GM21717 (cell line): ENCODE data around the gene ADARB1.

Experiments
- ATAC-seq: cut with Tn5 transposase; IDR thresholded peaks from one replicate; pipeline ENCODE4 v1.9.1; 2021; ENCODE audit warnings: mild to moderate bottlenecking, moderate library complexity; ENCODE audit not compliant: unreplicated experiment

ADARB1 gene

DNA sequence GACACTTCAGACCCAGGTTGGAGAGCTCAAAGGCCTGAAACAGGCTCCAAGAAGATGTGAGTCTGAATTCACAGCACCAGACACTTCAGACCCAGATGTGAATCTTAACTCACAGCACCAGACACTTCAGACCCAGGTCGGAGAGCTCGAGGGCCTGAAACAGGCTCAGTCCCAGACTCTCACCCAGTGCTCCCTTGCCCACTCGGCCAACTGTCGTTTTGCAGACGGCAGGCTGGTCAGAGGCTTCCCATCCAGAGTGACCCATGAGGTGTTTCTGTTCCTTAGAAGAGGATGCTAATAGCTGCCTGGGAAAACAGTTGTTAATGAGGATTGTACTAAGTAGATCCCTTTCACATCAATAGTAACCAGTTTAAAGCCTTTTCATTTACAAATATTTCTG is 88.4 kb downstream of the ADARB1 start:
- ATAC-seq: no peak

DNA sequence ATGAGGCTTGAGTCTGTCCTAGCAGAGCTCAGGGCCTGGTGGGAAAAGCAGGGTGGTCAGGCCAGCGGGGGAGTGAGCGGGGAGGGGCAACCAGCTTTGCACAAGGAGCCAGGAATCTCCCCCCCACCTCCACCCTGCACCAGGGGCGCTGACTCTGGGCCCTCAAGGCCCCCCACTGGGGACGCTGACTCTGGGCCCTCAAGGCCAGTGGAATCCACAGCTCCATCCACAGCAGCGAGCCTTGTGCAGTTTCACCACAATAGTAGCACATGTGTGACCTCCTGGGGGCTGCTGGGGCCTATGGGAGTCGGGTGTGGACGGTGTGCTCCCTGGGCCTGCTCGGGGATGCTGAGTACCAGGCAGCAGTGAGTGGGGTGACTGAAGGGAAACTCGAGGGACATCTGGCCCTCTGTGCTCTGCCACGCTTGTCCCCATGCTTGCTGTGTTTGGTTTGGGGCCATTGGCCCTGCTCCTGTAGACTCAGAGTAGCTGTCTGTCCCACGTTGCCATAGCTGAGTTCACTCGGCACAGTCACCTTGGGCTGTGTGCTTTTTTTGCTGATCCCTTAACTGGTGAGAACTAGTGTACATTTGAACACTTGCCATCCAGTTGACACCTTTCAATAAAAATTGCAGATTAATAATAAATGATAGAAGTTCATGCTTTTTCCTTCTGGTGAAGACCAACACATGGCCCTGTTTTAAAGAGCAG is 89.2 kb downstream of the ADARB1 start:
- no peak for ATAC-seq

DNA sequence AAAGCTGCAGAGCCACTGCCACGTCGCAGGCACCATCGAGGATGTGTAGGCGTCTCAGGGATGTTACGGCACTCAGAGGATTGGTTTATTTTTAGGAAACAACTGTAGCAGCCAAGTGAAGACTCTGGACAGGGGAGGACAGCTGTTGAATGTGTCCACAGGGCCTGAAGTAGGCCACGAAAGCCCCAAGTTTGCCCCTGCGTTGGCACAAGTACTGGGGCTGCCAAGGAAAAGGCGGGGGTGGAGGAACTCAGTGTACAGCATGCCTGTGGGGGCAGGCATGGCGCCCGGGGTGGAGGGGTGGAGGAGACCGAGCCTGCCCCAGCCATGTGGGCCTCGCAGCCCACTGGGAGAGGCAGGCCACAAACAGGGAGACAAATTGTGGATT is 89.7 kb downstream of the ADARB1 start:
- ATAC-seq: no peak

DNA sequence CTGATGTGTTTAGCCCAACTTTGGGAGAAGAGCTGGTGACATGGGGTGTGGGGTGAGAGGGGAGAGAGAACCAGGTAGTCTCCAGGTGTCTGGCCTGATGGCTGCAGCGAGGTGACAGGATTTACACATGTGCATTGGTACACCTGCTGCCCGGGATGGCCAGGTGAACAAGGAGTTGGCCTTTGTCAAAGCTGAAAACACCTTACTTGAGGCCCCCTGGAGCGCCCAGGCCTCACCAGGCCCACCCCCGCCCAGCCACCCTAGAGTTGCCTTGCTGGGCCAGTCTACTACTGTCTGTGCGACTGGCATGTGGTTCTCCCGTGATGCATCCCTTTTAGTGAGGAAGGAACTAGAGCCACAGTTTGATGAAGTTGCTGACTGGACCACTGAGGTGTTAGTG is 90.5 kb downstream of the ADARB1 start:
- no peak for ATAC-seq

DNA sequence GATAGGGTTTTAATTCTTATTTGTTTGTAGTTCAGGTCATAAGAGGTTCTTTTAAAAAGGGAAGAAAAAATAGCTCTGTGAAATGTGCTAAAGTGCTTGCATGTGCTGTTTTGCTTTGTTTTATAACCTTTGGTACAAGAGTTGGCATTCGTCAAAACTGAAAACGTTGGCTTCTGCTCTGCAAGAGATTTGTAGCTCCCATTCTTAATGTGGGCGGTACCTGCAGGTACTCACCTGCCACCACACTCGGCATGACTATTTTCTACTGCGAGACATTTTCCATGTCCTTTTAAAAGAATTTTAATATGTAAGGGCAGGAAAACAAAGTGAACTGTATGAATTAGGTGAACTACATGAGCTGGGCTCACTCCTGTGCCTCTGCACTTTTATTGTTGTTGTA is 92.6 kb downstream of the ADARB1 start:
- no peak for ATAC-seq

DNA sequence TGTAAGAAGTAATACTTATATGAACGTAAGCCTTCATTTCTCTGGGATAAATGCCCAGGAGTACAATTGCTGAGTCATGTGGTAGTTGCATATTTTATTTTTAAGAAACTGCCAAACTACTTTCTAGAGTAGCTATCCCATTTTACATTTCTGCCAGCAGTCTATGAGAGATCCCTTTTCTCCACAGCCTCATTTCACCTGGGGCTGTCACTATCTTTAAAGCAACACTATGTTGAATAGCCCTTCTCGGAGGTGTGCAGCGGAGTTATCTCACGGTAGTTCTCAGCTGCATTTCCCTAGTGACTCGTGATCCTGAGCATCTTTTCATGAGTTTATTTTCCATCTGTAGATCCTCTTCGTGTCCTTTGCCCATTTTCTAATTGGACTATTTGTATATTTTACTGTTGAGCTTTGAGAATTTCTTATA is 93.4 kb downstream of the ADARB1 start:
- no peak for ATAC-seq

DNA sequence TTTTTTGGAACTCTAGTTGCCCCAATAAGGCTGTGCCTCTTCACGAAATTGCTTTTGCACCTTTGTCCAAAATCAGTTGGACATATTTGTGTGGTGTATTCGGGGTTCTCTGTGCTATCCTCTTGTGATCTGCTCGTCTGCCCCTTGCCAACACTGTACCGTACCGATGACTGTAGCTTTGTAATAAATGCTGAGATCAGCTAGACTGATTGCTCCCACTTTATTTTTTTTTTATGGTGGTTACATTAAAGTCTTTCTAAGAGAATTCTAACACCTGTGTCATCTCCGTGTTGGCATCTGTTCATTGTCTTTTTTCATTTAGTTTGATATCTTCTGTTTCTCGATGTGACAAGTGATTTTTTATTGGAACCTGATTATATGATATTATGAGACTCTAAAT is 94.1 kb downstream of the ADARB1 start:
- ATAC-seq: no peak

DNA sequence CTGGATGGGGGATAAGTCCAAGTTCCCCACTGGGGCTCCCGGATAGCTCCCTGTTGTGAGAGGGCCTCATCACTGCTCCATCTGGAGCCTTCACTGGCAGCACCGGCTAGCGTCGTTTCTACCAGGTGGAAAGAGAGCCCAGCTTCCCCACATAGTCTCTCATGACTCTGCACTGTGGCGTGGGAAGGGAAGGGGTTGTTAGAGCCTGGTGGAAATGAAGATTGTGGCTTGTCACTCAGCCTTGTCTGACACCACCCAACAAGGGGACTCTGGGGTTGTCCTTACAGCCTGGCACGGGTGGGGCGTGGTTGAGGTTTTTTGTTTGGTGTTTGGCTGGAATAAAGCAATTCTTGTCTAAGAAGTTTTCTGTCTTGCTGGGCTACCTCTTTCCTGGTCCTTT is 94.6 kb downstream of the ADARB1 start:
- no peak for ATAC-seq

DNA sequence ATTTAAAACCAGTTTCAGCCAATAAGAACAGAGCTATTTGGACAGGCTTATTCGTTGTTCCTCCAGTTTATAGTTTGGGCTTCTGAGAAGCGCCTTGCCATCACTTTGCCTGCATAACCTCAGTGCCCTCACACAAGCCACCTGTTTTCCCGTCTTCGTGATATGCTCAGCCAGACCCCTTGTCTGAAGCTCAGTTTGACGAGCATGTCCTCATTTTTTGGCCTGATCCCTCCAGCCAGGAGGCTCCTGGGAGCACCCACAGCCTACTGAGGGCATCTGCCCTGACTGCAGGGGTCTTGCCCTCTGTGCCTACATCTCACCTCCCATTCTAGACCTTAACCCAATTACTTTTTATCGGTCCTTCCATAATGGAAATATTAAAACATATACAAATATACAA is 95.3 kb downstream of the ADARB1 start:
- ATAC-seq: no peak

DNA sequence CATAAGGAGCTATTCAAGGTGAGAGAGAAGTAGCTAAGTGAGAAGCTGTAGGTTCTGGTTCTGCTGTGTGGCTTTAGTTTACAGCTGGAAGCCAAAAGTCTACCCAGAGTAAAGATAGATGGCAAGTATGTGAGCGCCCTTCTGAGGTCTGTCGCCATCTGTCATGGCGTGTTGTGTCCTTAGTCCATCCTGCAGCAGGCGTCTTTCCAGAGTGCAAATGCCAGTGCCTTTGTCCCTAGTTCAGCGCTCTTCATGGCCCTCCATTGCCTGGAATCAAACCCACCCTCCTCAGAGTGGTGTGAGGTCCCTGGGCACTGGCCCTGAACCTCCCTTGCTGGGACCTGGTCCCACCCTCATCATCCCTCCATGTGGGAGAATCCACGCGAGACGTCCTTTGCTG is 96.6 kb downstream of the ADARB1 start:
- no peak for ATAC-seq

DNA sequence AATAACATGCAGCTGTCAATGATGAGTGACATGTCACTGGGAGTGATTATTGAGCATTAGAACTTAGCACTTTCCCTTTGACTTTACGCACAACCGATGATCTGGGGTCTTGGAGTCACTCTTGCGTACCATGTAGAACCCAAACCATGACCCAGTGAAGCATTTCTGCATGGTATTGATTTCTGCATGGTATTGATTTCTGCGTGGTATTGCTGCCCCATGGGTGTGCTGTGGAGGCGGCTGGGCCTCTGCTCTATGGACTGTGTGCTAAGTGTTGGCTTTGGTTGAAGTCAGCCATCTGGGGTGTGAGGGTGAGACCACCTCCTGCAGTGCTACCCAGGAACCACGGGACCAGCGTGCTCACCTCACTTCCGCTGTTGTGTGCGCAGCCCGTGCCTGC is 98.0 kb downstream of the ADARB1 start:
- ATAC-seq: no peak

DNA sequence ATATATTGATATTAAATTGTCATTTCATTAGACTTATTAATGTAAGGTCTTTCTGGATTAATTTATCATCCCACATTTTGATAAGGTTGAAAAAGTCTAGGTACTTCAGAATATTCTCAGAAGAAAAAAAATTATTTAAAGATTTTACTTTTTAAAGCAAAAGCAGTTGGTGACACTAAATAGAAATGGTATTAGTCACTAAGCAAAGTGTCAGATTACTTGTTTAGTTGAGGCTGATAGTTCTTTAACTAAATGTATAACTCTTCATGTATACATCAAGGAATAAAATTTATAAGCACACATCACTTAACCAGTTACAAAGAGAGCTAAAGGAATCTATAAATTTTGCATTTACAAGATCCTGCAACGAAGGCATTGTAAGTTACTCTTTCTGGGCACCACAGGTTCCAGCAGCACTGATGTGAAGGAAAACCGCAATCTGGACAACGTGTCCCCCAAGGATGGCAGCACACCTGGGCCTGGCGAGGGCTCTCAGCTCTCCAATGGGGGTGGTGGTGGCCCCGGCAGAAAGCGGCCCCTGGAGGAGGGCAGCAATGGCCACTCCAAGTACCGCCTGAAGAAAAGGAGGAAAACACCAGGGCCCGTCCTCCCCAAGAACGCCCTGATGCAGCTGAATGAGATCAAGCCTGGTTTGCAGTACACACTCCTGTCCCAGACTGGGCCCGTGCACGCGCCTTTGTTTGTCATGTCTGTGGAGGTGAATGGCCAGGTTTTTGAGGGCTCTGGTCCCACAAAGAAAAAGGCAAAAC is 101.1 kb downstream of the ADARB1 start:
- no peak for ATAC-seq

DNA sequence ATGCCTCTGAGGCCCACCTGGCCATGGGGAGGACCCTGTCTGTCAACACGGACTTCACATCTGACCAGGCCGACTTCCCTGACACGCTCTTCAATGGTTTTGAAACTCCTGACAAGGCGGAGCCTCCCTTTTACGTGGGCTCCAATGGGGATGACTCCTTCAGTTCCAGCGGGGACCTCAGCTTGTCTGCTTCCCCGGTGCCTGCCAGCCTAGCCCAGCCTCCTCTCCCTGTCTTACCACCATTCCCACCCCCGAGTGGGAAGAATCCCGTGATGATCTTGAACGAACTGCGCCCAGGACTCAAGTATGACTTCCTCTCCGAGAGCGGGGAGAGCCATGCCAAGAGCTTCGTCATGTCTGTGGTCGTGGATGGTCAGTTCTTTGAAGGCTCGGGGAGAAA is 101.8 kb downstream of the ADARB1 start:
- ATAC-seq: no peak

DNA sequence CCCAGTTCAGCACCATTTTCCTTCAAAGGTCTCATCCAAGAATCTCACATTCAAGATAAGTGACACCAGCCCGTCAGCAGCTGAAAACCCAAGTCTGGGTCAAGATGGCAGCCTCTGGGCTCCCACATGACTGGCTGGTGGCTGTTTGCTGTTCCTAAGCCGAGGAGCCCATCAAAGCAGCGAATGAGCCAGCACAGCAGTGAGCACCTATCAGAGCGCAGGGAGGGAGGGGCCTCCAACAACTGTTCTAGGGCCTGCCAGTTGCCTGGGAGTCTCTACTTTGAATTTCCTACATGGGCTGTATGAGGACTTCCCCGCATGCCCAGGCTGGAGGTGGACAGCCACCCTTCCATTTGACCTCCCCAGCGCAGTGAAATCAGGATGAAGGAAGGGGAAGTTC is 102.7 kb downstream of the ADARB1 start:
- no peak for ATAC-seq

DNA sequence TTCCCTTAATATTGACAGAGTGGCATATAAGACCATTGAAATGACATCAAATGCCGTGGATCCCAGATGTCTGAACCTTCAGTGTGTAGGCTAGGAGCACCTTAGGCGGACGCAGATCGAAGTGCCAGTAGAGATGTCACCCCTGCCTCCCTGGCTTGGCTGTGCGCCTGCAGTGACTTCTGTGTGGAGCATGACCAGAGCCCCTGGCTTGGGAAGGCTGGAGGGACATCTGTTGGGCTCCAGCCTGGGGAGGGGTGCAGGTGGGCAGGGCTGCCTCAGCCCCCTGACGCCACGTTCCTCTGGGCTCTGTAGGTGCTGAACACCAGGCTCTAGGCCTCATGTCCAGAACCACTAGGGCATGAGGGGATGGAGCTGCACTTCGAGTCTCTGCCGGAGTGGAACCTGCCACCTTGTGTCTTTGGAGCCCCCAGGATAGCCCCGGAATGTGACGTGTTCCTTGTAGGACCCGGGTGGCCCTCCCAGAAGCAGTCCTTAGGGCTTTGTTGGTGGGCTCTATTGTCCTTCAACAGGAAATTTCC is 103.8 kb downstream of the ADARB1 start:
- ATAC-seq: no peak

DNA sequence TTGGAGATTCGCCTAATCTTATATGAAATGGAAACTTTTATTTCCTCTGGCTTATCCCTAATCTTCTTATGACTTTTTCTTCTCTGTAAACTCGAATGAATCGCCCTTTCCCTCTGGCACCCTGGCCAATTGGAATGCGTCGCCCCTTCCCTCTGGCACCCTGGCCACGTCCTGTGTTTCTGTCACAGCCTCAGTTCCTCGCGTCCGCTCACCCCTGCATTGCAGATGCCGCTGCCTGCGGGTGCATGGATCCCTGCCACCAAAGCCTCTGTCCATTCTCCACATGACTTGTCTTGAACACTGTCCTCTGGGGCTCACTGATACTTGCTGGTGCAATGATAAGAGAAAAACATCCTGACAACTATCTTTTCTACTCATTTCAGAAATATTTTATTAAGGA is 104.6 kb downstream of the ADARB1 start:
- ATAC-seq: no peak

DNA sequence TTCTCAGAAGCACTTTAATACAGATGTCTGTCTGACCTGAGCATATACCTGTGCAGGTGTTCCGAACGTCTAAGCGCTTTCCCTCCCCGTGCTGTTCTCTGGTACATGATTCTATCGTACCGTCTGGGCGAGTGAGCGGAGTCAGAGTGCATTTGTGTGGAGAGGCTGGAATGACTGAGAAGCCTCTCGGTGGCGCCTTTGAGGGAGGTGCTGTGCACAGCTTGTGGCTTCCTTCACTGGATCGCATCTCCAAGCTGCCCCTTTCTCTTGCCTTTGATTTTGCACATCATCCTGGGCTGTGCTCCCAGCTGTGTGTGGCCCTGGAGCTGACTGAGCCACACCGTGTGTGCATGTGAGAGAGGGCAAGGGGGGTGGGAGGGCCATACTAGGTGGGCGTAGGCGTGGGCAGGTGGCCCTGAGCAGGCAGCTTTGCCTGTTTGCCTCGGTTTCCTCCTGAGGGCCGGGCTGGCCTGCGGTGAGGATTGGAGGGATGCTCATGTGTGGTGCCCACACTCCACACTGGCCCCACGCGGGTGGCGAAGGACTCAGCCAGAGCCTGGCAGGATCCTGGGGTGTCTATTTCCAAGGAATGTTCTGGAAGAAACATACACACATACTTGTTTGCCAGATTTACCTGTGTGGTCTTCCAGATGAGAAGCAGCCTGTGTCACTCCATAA is 105.3 kb downstream of the ADARB1 start:
- ATAC-seq: no peak

DNA sequence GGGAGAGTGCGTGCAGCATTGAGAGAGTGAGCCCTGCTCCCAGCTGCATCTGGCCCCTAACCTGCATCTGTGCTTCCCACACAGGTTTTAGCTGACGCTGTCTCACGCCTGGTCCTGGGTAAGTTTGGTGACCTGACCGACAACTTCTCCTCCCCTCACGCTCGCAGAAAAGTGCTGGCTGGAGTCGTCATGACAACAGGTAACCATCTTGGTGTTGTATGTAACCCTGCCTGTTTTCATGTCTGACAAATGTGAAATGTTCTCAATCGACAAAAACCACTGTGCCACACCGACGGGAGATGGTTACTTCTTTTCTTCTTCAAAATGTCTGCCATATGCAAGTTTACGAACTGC is 105.8 kb downstream of the ADARB1 start:
- no peak for ATAC-seq

DNA sequence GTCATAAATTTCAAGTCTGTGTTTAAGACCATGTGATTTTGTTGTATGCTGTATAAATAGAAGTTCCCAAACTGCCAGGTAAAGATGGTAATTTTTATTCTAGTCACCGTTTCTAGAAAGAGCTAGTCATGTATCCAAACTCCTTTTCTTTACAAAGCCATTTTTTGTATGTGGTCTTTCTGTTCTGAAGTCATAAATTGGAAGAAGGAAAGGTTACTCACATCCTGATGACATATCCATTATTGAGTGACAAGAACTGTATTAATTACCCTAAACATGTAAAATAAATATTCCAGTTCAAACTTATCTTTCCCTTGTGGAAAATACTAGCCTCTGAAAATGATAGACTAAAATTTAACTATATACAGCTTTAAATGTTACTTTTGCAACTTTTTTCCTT is 108.6 kb downstream of the ADARB1 start:
- no peak for ATAC-seq

DNA sequence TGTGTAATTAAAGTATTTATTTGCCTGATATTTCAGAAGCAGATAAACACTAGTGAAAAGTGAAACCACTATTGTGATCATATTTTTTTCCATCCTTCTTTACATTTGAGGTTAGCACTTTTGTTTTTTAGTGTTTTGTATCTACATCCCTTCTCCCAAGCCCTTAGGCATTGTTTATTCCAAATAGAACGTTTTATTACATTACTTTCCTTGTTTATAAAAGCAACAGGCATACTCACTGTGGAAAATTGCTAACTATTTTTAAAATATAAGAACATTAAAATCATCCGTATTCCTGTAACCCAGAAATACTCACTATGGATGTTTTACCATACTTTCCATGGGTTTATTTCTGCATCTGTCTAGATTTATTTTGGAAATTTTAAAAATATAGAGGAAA is 109.5 kb downstream of the ADARB1 start:
- no peak for ATAC-seq

DNA sequence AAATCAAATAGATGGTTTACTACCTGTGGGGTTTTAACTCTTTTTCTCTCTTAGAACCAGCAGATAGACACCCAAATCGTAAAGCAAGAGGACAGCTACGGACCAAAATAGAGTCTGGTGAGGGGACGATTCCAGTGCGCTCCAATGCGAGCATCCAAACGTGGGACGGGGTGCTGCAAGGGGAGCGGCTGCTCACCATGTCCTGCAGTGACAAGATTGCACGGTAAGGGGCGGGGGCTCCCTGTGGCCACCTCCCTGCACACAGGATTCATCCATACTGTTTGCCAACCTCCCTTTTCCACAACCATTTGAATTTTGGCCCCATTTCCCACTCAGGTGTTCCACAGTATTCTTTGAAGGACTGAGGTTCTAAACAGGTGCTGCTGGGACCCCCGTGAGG is 110.5 kb downstream of the ADARB1 start:
- ATAC-seq: no peak

DNA sequence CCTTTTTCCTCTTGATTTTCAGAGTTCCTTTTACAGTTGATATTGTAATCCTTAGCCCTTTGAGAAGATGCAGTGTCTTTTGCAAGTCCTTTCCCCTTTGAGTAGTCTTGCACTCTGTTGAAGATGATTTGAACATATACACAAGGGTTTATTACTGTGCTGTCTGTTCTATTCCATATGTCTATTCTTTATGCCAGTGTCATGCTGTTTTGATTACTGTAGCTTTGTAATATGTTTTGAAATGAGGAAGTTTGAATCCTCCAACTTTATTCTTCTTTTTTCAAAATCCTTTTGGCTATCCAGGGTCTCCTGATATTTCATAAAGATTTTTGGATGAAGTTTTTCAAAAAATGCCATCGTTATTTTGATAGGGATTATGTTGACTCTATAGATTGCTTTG is 112.3 kb downstream of the ADARB1 start:
- no peak for ATAC-seq
